GM23338 (cell line): ENCODE results near the gene EEF2. TPM values are rescaled to one million over a fixed set of nuclear protein-coding genes. Genes with fewer than 3 reads are reported as not detected.

Experiments
- ATAC-seq: fragments of 200-7000 bp; cut with Tn5 transposase; 3 replicates; pipeline ENCODE4 v1.9.1; 2020
- DNase-seq: peaks from one replicate; pipeline ENCODE4 v3.0.0-alpha.2; 2015; ENCODE audit warnings: low spot score
- H2AFZ ChIP-seq: fragments of 200-600 bp; sonication (generic); 2 replicates; pipeline ENCODE4 v1.8.0; 2016; ENCODE audit warnings: antibody characterized with exemption, mild to moderate bottlenecking, moderate library complexity
- H3F3A ChIP-seq: fragments of 200-600 bp; sonication (generic); replicated peaks from 2 replicates; pipeline ENCODE4 v1.8.0; 2017; ENCODE audit warnings: antibody characterized with exemption, mixed run types, low read depth
- H3K27ac ChIP-seq: fragments of 200-600 bp; sonication (generic); 2 replicates; pipeline ENCODE4 v1.6.1; 2016; ENCODE audit warnings: low read depth
- H3K27me3 ChIP-seq: fragments of 200-600 bp; sonication (generic); 2 replicates; pipeline ENCODE4 v1.8.0; 2016; ENCODE audit warnings: mild to moderate bottlenecking, mixed run types, moderate library complexity; ENCODE audit not compliant: insufficient read depth
- H3K36me3 ChIP-seq: fragments of 200-600 bp; sonication (generic); 2 replicates; pipeline ENCODE4 v1.8.0; 2016; ENCODE audit warnings: mild to moderate bottlenecking; ENCODE audit not compliant: insufficient read depth
- H3K4me1 ChIP-seq: fragments of 200-600 bp; sonication (generic); 2 replicates; pipeline ENCODE4 v1.8.0; 2016; ENCODE audit warnings: mild to moderate bottlenecking, moderate library complexity; ENCODE audit not compliant: insufficient read depth
- H3K4me2 ChIP-seq: fragments of 200-600 bp; sonication (generic); 2 replicates; pipeline ENCODE4 v1.7.1; 2017; ENCODE audit warnings: mixed run types
- H3K4me3 ChIP-seq: fragments of 200-600 bp; sonication (generic); 2 replicates; pipeline ENCODE4 v1.6.1; 2016; ENCODE audit warnings: mixed run types
- H3K79me2 ChIP-seq: fragments of 200-600 bp; sonication (generic); replicated peaks from 2 replicates; pipeline ENCODE4 v1.8.0; 2017; ENCODE audit warnings: mild to moderate bottlenecking; ENCODE audit not compliant: insufficient read depth
- H3K9me2 ChIP-seq: fragments of 200-600 bp; sonication (generic); 2 replicates; pipeline ENCODE4 v1.8.0; 2017; ENCODE audit not compliant: insufficient read depth
- H4K20me1 ChIP-seq: fragments of 200-600 bp; sonication (generic); replicated peaks from 2 replicates; pipeline ENCODE4 v1.8.0; 2017; ENCODE audit warnings: mild to moderate bottlenecking; ENCODE audit not compliant: insufficient read depth
- H3K27ac Mint-ChIP-seq: 2 replicates; pipeline ENCODE4 v1.8.0; 2020; ENCODE audit warnings: inconsistent platforms, mild to moderate bottlenecking, moderate library complexity, mixed read lengths
- H3K27me3 Mint-ChIP-seq: 3 replicates; pipeline ENCODE4 v1.8.0; 2022; ENCODE audit warnings: low read depth, mild to moderate bottlenecking, moderate library complexity, mixed read lengths, inconsistent platforms; ENCODE audit not compliant: insufficient read depth, poor library complexity
- H3K36me3 Mint-ChIP-seq: 3 replicates; pipeline ENCODE4 v1.8.0; 2021; ENCODE audit warnings: low read depth, mild to moderate bottlenecking, inconsistent platforms, moderate library complexity, mixed read lengths
- H3K4me1 Mint-ChIP-seq: 3 replicates; pipeline ENCODE4 v1.8.0; 2020; ENCODE audit warnings: mild to moderate bottlenecking, inconsistent platforms, mixed read lengths
- H3K4me3 Mint-ChIP-seq: 3 replicates; pipeline ENCODE4 v1.8.0; 2021; ENCODE audit warnings: moderate library complexity, mild to moderate bottlenecking, inconsistent platforms, mixed read lengths
- H3K9me3 Mint-ChIP-seq: 3 replicates; pipeline ENCODE4 v1.8.0; 2020; ENCODE audit warnings: moderate library complexity, mild to moderate bottlenecking, inconsistent platforms, mixed read lengths
- CREB1 ChIP-seq: fragments of 250-450 bp; sonication (Bioruptor Pico); IDR thresholded peaks from 2 replicates; pipeline ENCODE4 v1.5.0; 2020; ENCODE audit warnings: low read depth, mild to moderate bottlenecking, moderate library complexity
- ETS1 ChIP-seq: IDR thresholded peaks from 2 replicates; pipeline ENCODE4 v1.6.1; 2016; ENCODE audit warnings: antibody characterized with exemption
- EZH2 ChIP-seq: fragments of 200-600 bp; sonication (generic); IDR thresholded peaks from one replicate; pipeline ENCODE4 v1.8.0; 2017; ENCODE audit warnings: antibody characterized with exemption, mild to moderate bottlenecking, low read depth; ENCODE audit not compliant: unreplicated experiment
- EZH2phosphoT487 ChIP-seq: fragments of 200-600 bp; sonication (generic); IDR thresholded peaks from one replicate; pipeline ENCODE4 v1.8.1; 2018; ENCODE audit warnings: antibody characterized with exemption; ENCODE audit not compliant: unreplicated experiment
- JUNB ChIP-seq: IDR thresholded peaks from one replicate; pipeline ENCODE4 v1.6.1; 2016; ENCODE audit warnings: antibody characterized with exemption; ENCODE audit not compliant: unreplicated experiment
- NANOG ChIP-seq: IDR thresholded peaks from 2 replicates; pipeline ENCODE4 v1.6.1; 2016; ENCODE audit warnings: antibody characterized with exemption, borderline replicate concordance
- POLR2AphosphoS5 ChIP-seq: IDR thresholded peaks from 2 replicates; pipeline ENCODE4 v1.6.1; 2016; ENCODE audit warnings: antibody characterized with exemption, low read depth
- REST ChIP-seq: IDR thresholded peaks from one replicate; pipeline ENCODE4 v1.6.1; 2018; ENCODE audit warnings: antibody characterized with exemption; ENCODE audit not compliant: unreplicated experiment
- STAT1 ChIP-seq: IDR thresholded peaks from one replicate; pipeline ENCODE4 v1.6.1; 2016; ENCODE audit warnings: antibody characterized with exemption; ENCODE audit not compliant: unreplicated experiment
- ZNF114 ChIP-seq: fragments of 250-450 bp; sonication (Bioruptor Pico); IDR thresholded peaks from 2 replicates; pipeline ENCODE4 v1.5.0; 2020; ENCODE audit warnings: mild to moderate bottlenecking, moderate library complexity
- ZNF331 ChIP-seq: fragments of 250-450 bp; sonication (Bioruptor Pico); IDR thresholded peaks from 2 replicates; pipeline ENCODE4 v1.5.0; 2020; ENCODE audit warnings: low read depth, mild to moderate bottlenecking, moderate library complexity
- polyA plus RNA-seq: library from polyadenylated mRNA; unstranded; fragments of >200 nt; fragmentation: Nextera tagmentation; extraction: Ambion mirVana; gene quantifications from 2 replicates; pipeline ENCODE4 v1.2.1, GENCODE V29; 2016
- total RNA-seq: library from RNA; depleted of rRNA; stranded (reverse); fragments of >200 nt; shearing (Covaris generic); gene quantifications from 2 replicates; pipeline ENCODE4 v1.2.3, GENCODE V29; 2014

Gene EEF2
- total and polyA plus RNA-seq, 2 experiments from 2014 or later, result 772 to 2,987 TPM

GRCh38 chr19:3950871-3951861, 34.1 kb downstream of the EEF2 start (continued):
- no peak for TF ChIP-seq POLR2AphosphoS5

- H3K4me2 ChIP-seq, result no peak overlapping the region
- Mint-ChIP-seq H3K4me1 (peaks cover 9% of the 10 kb centered on the region; the same call in 2 of the 3 replicates), H3K27ac (no peak overlapping the region), H3K27me3 (peaks cover 16% of the 10 kb centered on the region), H3K4me3 (no peak overlapping the region), H3K36me3 (peaks cover 3% of the 10 kb centered on the region; the same call in 2 of the 3 replicates), H3K9me3 (no peaks in the 10 kb centered on the region; the same call in 1 of the 3 replicates)
- no peak; the same call in 1 of the 3 replicates for ATAC-seq
- no peak overlapping the region for H2AFZ ChIP-seq
- no peak overlapping the region for H3K4me3 ChIP-seq
- H3K27ac ChIP-seq, result no peak overlapping the region
- H3K4me1 ChIP-seq, result peaks cover 9% of the 10 kb centered on the region; the same call in 1 of the 2 replicates
- DNase-seq, result no peak
- H3K27me3 ChIP-seq, result no peaks in the 10 kb centered on the region
- no peaks in the 10 kb centered on the region; the same call in 1 of the 2 replicates for H4K20me1 ChIP-seq
- H3K79me2 ChIP-seq, result no peaks in the 10 kb centered on the region
- no peaks in the 10 kb centered on the region; the same call in 1 of the 2 replicates for H3K36me3 ChIP-seq
- H3K9me2 ChIP-seq, result no peaks in the 10 kb centered on the region
- 0 out of 2 replicates have a peak, but pooled peaks cover 3% of the 10 kb centered on the region for H3F3A ChIP-seq
- TF ChIP-seq EZH2 (no peak), CREB1 (CRISPR knock-in tag) (no peak), JUNB (no peak), ZNF114 (CRISPR knock-in tag) (no peak), ETS1 (no peak), REST (no peak), POLR2AphosphoS5 (no peak), EZH2phosphoT487 (no peak), NANOG (no peak), ZNF331 (CRISPR knock-in tag) (no peak), STAT1 (no peak)
Measured at GRCh38 chr19:3949997-3950859, 35.0 kb downstream of the EEF2 start.
